GM21367 (cell line): ENCODE data around the gene TRPC1.

Source experiments
- ATAC-seq: cut with Tn5 transposase; IDR thresholded peaks from one replicate; pipeline ENCODE4 v1.9.1; 2021; ENCODE audit not compliant: unreplicated experiment

TRPC1 gene

GRCh38 chr3:142828703-142829305 is 105.0 kb downstream of the TRPC1 start:
- peak; percentile 99 for ATAC-seq

GRCh38 chr3:142837526-142837925 is 113.7 kb downstream of the TRPC1 start:
- ATAC-seq: no peak

- ATAC-seq: no peak
Observed at GRCh38 chr3:142839831-142840230, 116.0 kb downstream of the TRPC1 start.

- ATAC-seq: no peak
Observed at GRCh38 chr3:142844339-142844977, 120.6 kb downstream of the TRPC1 start.

GRCh38 chr3:142846779-142847577 is 123.1 kb downstream of the TRPC1 start:
- ATAC-seq: no peak

GRCh38 chr3:142849148-142849547 is 125.3 kb downstream of the TRPC1 start:
- ATAC-seq: no peak

GRCh38 chr3:142850395-142851023 is 126.7 kb downstream of the TRPC1 start:
- ATAC-seq: no peak

GRCh38 chr3:142852009-142852408 is 128.2 kb downstream of the TRPC1 start:
- no peak for ATAC-seq

- no peak for ATAC-seq
Observed at GRCh38 chr3:142853270-142854168, 129.7 kb downstream of the TRPC1 start.

- ATAC-seq: no peak
Observed at GRCh38 chr3:142857056-142857455, 133.2 kb downstream of the TRPC1 start.
